GM12878 (cell line): ENCODE measurements around the gene EPHA2. TPM values are rescaled to one million over a fixed set of nuclear protein-coding genes. Genes with fewer than 3 reads are reported as not detected.

Experiments used
- ATAC-seq: fragments of 200-7000 bp; cut with Tn5 transposase; 3 replicates; pipeline ENCODE4 v1.9.1; 2020; ENCODE audit warnings: mild to moderate bottlenecking, moderate library complexity
- BruUV-seq: library from RNA; stranded (reverse); fragments of 400-500 nt; replicated peaks from 2 replicates; lab custom pipeline; 2021; lab: Mats Ljungman, UMichigan
- CTCF ChIA-PET: fragments of 300-600 bp; sonication (Branson Sonifier 250); formaldehyde crosslinking; extraction: SDS; loops from one replicate; lab custom pipeline; 2021; ENCODE audit warnings: inconsistent platforms; lab: Yijun Ruan, JAX
- POLR2A ChIA-PET: fragments of 350-600 bp; formaldehyde crosslinking; extraction: SDS; loops from one replicate; lab custom pipeline; 2021; ENCODE audit warnings: inconsistent platforms; lab: Charles Lee
- RAD21 ChIA-PET: fragments of 300-600 bp; sonication (Branson Sonifier 250); formaldehyde crosslinking; loops from one replicate; lab custom pipeline; 2023; ENCODE audit warnings: antibody characterized with exemption; ENCODE audit not compliant: unreplicated experiment; lab: Charles Lee
- SMC1A ChIA-PET: fragments of 300-600 bp; sonication (Branson Sonifier 250); formaldehyde crosslinking; loops from one replicate; lab custom pipeline; 2023; ENCODE audit not compliant: unreplicated experiment, uncharacterized antibody; lab: Charles Lee
- DNase-seq: peaks from one replicate; pipeline ENCODE4 v3.0.0-alpha.2; 2011; ENCODE audit warnings: low read depth, low spot score
- FAIRE-seq: peaks from 3 replicates; lab custom pipeline; 2011; peaks lifted over from hg19 to GRCh38; lab: Jason Lieb, UNC
- H2AFZ ChIP-seq: 2 replicates; pipeline ENCODE4 v1.6.0; 2011; ENCODE audit warnings: low read depth, low read length, control low read depth; ENCODE audit not compliant: control insufficient read depth
- H3K27ac ChIP-seq: 2 replicates; pipeline ENCODE4 v1.5.1; 2011; ENCODE audit warnings: control low read depth; ENCODE audit not compliant: control insufficient read depth, insufficient read depth
- H3K27me3 ChIP-seq, 2 experiments: replicated peaks in 1 of 2; 2 replicates each; pipeline versions ENCODE4 v1.6.0 to v1.6.1; 2011; ENCODE audit warnings: low read length in 1 of 2; ENCODE audit not compliant: control insufficient read depth in 2 of 2, insufficient read depth in 2 of 2
- H3K36me3 ChIP-seq, 2 experiments: 2 replicates each; pipeline ENCODE4 v1.5.1; 2011; ENCODE audit warnings: low read length in 1 of 2; ENCODE audit not compliant: control insufficient read depth in 2 of 2, insufficient read depth in 2 of 2
- H3K4me1 ChIP-seq: 2 replicates; pipeline ENCODE4 v1.6.1; 2011; ENCODE audit warnings: mild to moderate bottlenecking, low read length, moderate library complexity, mixed read lengths; ENCODE audit not compliant: control insufficient read depth, insufficient read depth
- H3K4me2 ChIP-seq: 2 replicates; pipeline ENCODE4 v1.6.0; 2011; ENCODE audit warnings: control low read depth; ENCODE audit not compliant: control insufficient read depth, insufficient read depth
- H3K4me3 ChIP-seq: fragments of 200-600 bp; sonication (generic); 2 replicates; pipeline ENCODE4 v1.5.1; 2016
- H3K79me2 ChIP-seq: 2 replicates; pipeline ENCODE4 v1.6.0; 2011; ENCODE audit warnings: low read length; ENCODE audit not compliant: control insufficient read depth, insufficient read depth
- H3K9ac ChIP-seq: 2 replicates; pipeline ENCODE4 v1.8.0; 2011; ENCODE audit warnings: low read length, control low read depth, mixed read lengths; ENCODE audit not compliant: control insufficient read depth, insufficient read depth
- H3K9me3 ChIP-seq: replicated peaks from 3 replicates; pipeline ENCODE4 v1.5.1; 2011; ENCODE audit warnings: mild to moderate bottlenecking, low read length; ENCODE audit not compliant: control insufficient read depth, insufficient read depth
- H4K20me1 ChIP-seq: 2 replicates; pipeline ENCODE4 v1.6.0; 2011; ENCODE audit not compliant: control insufficient read depth, insufficient read depth
- CBX3 ChIP-seq: fragments of 200-600 bp; sonication (generic); IDR thresholded peaks from 2 replicates; pipeline ENCODE4 v1.6.1; 2016; ENCODE audit warnings: low read depth, borderline replicate concordance
- CREM ChIP-seq: IDR thresholded peaks from 2 replicates; pipeline ENCODE4 v1.6.1; 2014; ENCODE audit warnings: antibody characterized with exemption, low read depth
- E2F8 ChIP-seq: fragments of 450-650 bp; IDR thresholded peaks from 2 replicates; pipeline ENCODE4 v1.6.1; 2018; ENCODE audit warnings: mild to moderate bottlenecking, low read depth, moderate library complexity; ENCODE audit not compliant: partially characterized antibody
- MEF2B ChIP-seq: fragments of 450-650 bp; IDR thresholded peaks from 2 replicates; pipeline ENCODE4 v1.6.1; 2018; ENCODE audit warnings: mild to moderate bottlenecking, moderate library complexity; ENCODE audit not compliant: partially characterized antibody, poor library complexity, severe bottlenecking
- MYB ChIP-seq: fragments of 150-350 bp; IDR thresholded peaks from 2 replicates; pipeline ENCODE4 v1.6.1; 2014; ENCODE audit warnings: mild to moderate bottlenecking, low read depth, low read length, borderline replicate concordance
- NKRF ChIP-seq: fragments of 450-650 bp; conservative IDR thresholded peaks from 2 replicates; pipeline ENCODE4 v1.6.1; 2017; ENCODE audit warnings: mild to moderate bottlenecking, moderate library complexity
- POU2F2 ChIP-seq: IDR thresholded peaks from 3 replicates; pipeline ENCODE4 v1.6.1; 2011; ENCODE audit warnings: low read depth, mild to moderate bottlenecking, low read length, borderline replicate concordance
- RB1 ChIP-seq: fragments of 450-650 bp; formaldehyde crosslinking; IDR thresholded peaks from 2 replicates; pipeline ENCODE4 v1.6.1; 2017; ENCODE audit warnings: mild to moderate bottlenecking, borderline replicate concordance
- RELB ChIP-seq: fragments of 450-650 bp; IDR thresholded peaks from 2 replicates; pipeline ENCODE4 v1.6.1; 2017; ENCODE audit warnings: low read depth, mild to moderate bottlenecking, moderate library complexity
- TARDBP ChIP-seq: IDR thresholded peaks from 2 replicates; pipeline ENCODE4 v1.6.1; 2016; ENCODE audit warnings: borderline replicate concordance
- TBL1XR1 ChIP-seq: IDR thresholded peaks from 2 replicates; pipeline ENCODE4 v1.6.1; 2012; ENCODE audit warnings: low read depth, low read length, improper control_type of control experiment
- TCF3 ChIP-seq: IDR thresholded peaks from 2 replicates; pipeline ENCODE4 v1.6.1; 2012; ENCODE audit warnings: low read depth, mild to moderate bottlenecking, low read length, borderline replicate concordance; ENCODE audit not compliant: insufficient read depth
- ZNF622 ChIP-seq: fragments of 450-650 bp; IDR thresholded peaks from 2 replicates; pipeline ENCODE4 v1.6.1; 2017; ENCODE audit warnings: mild to moderate bottlenecking, inconsistent platforms
- WGBS: methylation state at CpG from one replicate; pipeline ENCODE4 v1.1.6; 2016; ENCODE audit warnings: low lambda C conversion rate; ENCODE audit not compliant: insufficient replicate concordance, insufficient coverage; ENCODE audit errors: missing lambda C conversion rate; 5-methylcytosine and 5-hydroxymethylcytosine counted together
- in situ Hi-C: fragments of 300-500 bp; cut with MboI; formaldehyde crosslinking; loops from 9 replicates; pipeline ENCODE4 v1.14.3; 2018; ENCODE audit warnings: mixed read lengths
- intact Hi-C: fragments of 100-400 bp; cut with micrococcal nuclease; formaldehyde crosslinking; loops from one replicate; pipeline ENCODE4 v1.14.2; 2022; ENCODE audit not compliant: unreplicated experiment
- polyA plus RNA-seq, 11 experiments: library from polyadenylated mRNA; depleted of rRNA in 4 of 11; unstranded in 6 of 11; stranded (reverse) in 5 of 11; fragments of >200 nt; fragmentation: Nextera tagmentation in 4 of 11; fragmentation: Illumina TruSeq in 1 of 11; extraction: Ambion mirVana in 4 of 11; extraction: Trizol in 1 of 11; gene quantifications; 1 replicate in 1 of 11; 2 replicates in 10 of 11; pipeline versions ENCODE4 v1.2.1 to v1.2.3, GENCODE V29; 2011 to 2016; ENCODE audit warnings: inconsistent platforms in 2 of 11, missing spikeins in 2 of 11, low read depth in 1 of 11
- total RNA-seq, 4 experiments: library from RNA; depleted of rRNA in 3 of 4; stranded (reverse); fragments of >200 nt in 3 of 4; fragmentation: Illumina TruSeq in 1 of 4; extraction: Trizol in 1 of 4; gene quantifications; 2 replicates each; pipeline versions ENCODE4 v1.2.1 to v1.2.3, GENCODE V29; 2013 to 2021

EPHA2 gene
- total and polyA plus RNA-seq, 10 of the 15 experiments (the other 5 are each of a cell fraction or from before 2014, with no cell fraction given), result 0.04 to 0.51 (median 0.23) TPM; not detected in 2

GRCh38 chr1:16155537-16156410, at the start of gene EPHA2 (continued):
- no peak for TF ChIP-seq E2F8
- no peak for TF ChIP-seq POU2F2
- no peak for TF ChIP-seq TARDBP
- no peak for TF ChIP-seq RB1
- TF ChIP-seq TCF3, result no peak
- 0 out of 2 replicates have a peak, but pooled peaks have one; percentile 20 for TF ChIP-seq CREM

GRCh38 chr1:16205334-16205671, 49.4 kb upstream of the EPHA2 start:
- TSS peak; percentile 58 for BruUV-seq
- no peak for ATAC-seq
- in situ Hi-C loops, result no loop called here
- TF ChIP-seq ZNF622 (no peak), MEF2B (no peak), NKRF (no peak), TBL1XR1 (no peak), CBX3 (no peak), MYB (no peak), RELB (no peak)

More at GRCh38 chr1:16205334-16205671, 49.4 kb upstream of the EPHA2 start:
- ChIA-PET POLR2A (interaction anchor here (1.2 kb wide), 1 partner anchor 32 kb away, joined by 3 read pairs; the partner anchor contains the start of gene CPLANE2), SMC1A (no interaction called here), CTCF (interaction anchor here (0.6 to 3.4 kb wide), 6 partner anchors 32 to 678 kb away, joined by 3 to 18 read pairs (median 3); no protein-coding TSS in a partner anchor), RAD21 (no interaction called here)
- H3K4me1 ChIP-seq, result peaks cover 4% of the 10 kb centered on the region; the same call in 1 of the 2 replicates
- FAIRE-seq (no peak), DNase-seq (no peak)
- H3K27ac ChIP-seq, result no peak overlapping the region
- H3K4me3 ChIP-seq, result no peak overlapping the region
- H2AFZ ChIP-seq, result no peak overlapping the region
- intact Hi-C loops, result loop anchor here (5.0 kb wide), 1 partner anchor 157 kb away; no protein-coding TSS in a partner anchor
- H3K4me2 ChIP-seq, result no peak overlapping the region
- H3K9me3 ChIP-seq, result no peaks in the 10 kb centered on the region
- 34% methylated on average over 9 of the region's 11 CpGs for WGBS
- H4K20me1 ChIP-seq, result no peaks in the 10 kb centered on the region
- no peaks in the 10 kb centered on the region for H3K27me3 ChIP-seq
- H3K36me3 ChIP-seq, result no peaks in the 10 kb centered on the region
- no peaks in the 10 kb centered on the region for H3K79me2 ChIP-seq
- no peak overlapping the region for H3K9ac ChIP-seq
